ENCODE measurements around the gene STOML1.

The STOML1 gene

DNA sequence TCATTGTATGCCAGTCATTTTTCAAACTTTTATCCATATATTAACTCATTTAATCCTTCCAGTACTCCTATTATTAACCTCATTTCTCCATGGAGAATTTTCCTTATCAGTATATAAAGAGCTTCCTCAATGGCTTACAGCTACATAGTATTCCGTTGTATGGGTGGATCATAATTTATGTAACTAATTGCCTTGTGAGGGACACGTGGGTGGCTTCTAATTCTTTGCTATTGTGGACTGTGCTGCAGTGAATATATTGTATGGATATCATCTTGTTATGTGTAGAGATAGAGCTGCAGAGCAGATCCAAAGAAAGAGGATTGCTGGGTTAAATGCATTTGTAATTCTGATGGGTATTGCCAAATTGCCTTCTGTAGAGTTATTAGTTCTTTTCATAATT lies 27.6 kb upstream of the STOML1 start:
- no peak for DNase-seq (ENCODE audit: low read depth in 2 of 3, low spot score in 2 of 3)

DNA sequence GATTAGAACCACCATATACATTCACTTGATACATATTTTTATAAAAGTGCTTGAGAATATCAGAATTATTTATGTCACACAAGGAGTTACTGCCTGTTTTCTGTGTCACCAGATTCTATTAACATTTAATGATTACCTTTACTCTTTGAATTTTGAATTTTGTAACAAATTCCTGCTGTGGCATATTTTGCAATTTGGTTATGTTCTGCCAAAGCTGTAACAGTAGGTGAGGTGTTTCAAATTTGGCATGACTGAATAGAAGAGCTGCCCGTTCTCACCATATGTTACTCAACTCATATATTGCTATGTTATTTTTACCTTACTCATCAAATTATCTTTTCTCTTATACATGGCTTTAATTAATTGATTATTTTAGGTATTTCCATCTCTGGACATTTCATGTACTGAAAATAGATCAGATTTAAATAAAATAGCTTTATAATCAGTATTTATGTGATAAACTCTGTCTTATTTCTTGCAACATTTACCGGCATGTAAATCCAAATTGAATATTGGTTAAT lies 21.3 kb upstream of the STOML1 start:
- DNase-seq (ENCODE audit: low read depth in 2 of 3, low spot score in 2 of 3) = no peak

DNA sequence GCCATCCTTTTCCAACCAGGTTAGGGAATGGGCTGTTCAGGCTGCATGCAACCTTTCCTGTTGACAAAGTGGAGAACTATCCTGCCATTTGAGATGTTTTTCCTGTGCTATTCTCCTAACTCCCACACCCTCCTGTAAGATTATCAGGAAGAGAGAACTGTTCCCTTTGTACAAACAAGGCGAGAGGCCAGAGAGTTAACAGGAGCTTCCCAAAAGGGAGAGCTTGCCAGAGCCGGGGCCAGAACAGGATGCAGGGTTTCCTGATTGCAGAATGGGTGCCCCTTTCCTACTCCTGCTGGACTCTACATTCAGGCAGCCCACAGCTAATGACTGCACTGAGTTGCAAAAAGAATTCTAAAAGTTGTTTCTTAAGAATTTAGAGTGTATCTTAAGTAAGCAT lies 19.5 kb upstream of the STOML1 start:
- DNase-seq (ENCODE audit: low read depth in 2 of 3, low spot score in 2 of 3) = no peak

DNA sequence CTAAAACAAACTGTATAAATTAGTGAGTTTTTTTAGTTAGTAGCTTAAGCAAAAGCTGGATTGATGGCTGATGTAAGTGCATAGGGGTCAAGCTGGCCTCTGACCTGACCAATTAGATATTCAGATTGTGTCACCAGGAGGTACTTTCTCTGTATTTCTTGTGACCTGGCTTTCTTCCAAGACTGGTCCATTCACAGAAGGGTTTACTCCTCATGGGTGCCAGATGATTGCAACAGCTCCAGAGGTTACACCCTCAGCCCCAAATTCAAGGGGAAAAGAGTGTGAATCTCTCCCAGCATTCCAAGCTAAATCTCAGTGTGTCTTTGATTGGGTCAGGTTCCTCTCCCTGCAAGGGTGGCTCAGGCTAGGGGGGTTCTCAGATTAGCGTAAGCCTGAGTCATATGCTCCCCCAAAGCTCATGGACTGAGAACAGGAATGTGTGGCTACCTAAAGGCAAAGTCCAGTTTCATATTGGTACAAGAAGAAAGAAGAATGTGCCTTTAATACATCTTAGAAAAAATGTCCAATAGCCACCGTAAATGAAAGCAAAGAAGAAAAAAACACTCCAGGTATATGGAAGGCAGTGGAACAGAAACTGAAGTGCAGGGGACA lies 18.9 kb upstream of the STOML1 start:
- DNase-seq (ENCODE audit: low read depth in 2 of 3, low spot score in 2 of 3) = no peak

DNA sequence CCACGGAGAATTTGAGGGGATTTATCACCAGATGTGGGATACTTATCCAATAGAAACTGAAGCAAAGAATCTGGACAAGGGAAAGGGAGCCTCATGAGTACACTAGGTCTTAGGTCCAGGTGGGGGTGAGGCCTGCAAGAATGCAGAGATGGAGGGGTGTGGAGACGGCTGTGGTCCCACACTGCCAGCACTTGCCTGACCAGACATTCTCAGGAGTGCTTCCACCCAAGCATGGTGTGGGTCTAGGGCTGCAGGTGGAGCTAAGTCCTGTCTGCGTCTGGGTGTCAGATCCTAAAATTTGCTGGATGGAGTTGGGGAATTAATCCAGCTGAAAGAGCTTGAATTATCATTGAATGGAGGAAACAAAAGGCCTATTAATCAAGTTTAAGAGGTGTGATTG lies 16.8 kb upstream of the STOML1 start:
- DNase-seq (ENCODE audit: low read depth in 2 of 3, low spot score in 2 of 3) = no peak

DNA sequence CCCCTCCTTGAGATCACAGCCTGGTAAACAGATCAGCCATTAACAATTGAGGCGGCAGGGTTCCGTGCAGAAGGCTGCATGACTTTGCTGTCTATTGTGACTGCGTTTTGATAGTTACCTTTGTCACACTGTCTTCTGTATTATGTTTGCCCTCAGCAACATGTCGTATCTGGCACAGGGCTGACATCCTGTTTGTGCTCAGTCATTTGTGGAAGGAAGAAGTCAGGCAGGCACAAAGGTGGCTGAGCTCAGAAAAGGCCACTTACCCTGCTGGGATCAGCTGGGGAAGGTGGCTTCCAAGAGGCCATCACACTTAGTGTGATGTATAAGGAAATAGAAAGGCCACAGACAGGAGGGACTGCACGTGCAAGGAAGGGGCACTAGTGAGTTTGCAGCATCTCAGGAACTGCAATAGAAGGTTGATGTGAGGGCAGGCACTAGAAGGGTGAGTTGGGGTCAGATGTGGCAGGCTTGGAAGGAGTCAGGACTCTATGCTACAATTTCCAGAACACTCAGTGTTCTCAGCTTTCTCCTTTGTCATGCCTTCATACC lies 15.8 kb upstream of the STOML1 start:
- no peak for DNase-seq (ENCODE audit: low read depth in 2 of 3, low spot score in 2 of 3)

DNA sequence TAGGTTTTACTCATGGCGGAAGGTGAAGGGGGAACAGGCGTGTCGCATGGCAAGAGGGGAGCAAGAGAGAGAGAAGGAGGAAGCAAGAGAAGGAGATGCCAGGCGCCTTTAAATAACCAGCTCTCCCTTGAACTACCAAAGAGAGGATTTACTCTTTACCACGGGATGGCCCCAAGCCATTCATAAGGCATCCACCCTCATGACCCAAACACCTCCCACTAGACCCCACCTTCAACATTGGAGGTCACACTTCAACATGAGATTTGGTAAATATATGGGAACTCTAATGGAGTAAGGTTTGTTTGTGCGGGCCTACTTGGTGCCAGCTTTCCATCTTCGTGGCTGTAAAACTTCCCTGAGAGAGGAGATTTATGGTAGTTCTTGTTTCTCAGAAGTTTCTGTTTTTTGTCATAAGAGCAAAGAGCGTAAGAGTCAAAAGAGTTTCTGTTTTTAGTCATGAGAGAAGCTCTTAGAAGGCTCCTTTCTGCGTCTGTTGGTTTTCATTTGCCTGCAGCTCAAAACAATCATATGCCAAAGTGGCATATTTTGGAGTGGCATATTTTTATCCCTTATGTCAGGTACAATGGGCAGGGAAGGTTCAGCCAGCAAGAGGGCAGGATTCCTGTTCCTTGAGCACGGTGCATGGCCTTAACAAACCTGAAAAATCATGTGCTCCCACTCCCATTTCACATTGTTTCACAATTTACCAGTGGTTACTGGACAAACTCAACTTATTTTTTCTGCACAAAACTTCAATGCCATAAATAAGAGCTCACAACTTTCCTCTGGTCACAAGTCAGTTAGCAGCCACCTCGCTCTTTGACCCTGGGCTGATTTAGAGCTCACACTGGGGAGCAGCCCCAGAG lies 14.9 kb upstream of the STOML1 start:
- DNase-seq (ENCODE audit: low read depth in 2 of 3, low spot score in 2 of 3) = no peak

DNA sequence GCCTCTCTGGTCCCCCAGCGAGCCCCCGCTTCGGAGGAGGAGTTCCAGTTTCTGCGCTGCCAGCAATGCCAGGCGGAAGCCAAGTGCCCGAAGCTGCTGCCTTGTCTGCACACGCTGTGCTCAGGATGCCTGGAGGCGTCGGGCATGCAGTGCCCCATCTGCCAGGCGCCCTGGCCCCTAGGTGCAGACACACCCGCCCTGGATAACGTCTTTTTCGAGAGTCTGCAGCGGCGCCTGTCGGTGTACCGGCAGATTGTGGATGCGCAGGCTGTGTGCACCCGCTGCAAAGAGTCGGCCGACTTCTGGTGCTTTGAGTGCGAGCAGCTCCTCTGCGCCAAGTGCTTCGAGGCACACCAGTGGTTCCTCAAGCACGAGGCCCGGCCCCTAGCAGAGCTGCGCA lies 5.9 kb upstream of the STOML1 start:
- DNase-seq (ENCODE audit: low read depth in 2 of 3, low spot score in 2 of 3) = no peak

DNA sequence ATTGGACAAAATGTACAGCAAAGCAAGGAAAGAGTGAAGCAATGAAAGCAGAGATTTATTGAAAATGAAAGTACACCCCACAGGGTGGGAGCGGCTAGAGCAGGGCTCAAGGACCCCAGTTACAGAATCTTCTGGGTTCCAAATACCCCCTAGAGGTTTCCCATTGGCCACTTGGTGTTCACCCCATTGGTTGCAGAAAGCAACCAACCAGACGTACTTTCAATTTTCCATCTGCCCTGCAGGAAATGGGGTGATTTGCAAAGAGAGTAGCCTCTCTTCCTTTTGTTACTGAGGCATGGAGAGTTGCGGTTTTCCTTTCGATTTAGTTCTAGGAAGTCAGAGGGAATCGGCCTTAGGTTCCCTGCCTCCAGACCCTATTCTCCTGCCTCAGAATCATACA lies 4.8 kb upstream of the STOML1 start:
- DNase-seq (ENCODE audit: low read depth in 2 of 3, low spot score in 2 of 3) = no peak

DNA sequence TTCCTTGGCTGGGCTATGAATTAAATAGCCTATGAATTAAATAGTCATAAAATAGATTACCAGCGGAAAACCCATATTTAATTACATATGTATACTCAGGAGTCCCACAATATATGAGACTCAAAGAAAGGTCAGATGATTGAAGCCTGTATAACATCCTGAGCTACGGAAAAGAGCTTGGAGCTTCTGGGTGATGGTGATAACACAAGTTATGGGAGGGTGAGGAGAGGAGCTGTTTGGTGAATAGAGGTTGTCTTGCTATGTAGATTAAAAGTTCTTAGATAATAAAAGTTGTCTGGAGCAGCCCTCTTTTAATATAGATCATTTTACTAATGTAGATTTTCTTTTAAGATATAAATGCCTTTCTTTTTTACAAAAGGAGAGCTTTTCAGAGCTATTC lies 4.2 kb upstream of the STOML1 start:
- DNase-seq (ENCODE audit: low read depth in 2 of 3, low spot score in 2 of 3) = no peak

DNA sequence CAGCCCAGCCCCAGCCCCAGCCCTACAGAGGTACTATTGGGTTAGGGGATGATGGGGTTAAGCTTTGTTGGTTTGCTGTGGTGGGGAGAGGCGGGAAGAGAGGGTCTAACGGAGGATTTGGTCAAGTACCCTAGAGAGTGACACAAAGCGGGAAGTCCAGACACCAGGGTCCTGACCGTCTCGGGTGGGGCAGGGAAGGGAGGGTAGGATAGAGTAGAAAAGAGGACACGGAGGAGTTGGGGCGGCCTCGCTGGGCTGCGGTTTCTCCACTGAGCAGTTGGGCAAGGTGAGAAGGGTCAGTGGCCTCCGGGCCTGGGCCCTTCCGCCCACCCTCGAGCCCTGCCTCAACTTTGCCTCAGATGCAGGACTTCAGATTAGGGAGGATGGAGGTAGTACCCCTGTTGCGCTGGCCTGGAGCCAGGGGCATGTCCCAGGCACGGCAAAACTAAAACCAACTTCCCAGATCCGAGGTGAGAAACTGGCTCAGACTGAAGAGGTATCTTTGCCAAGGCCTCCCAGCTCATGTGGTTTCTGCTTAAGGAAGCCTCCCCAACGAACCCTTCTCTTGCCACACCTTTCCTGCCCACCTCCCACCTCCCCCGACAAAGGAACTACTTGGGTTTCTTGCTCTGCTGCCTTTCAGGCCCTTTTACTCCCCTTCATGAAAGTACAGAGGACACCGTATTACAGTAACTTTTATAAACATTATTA lies 3.0 kb upstream of the STOML1 start:
- no peak for DNase-seq (ENCODE audit: low read depth in 2 of 3, low spot score in 2 of 3)

DNA sequence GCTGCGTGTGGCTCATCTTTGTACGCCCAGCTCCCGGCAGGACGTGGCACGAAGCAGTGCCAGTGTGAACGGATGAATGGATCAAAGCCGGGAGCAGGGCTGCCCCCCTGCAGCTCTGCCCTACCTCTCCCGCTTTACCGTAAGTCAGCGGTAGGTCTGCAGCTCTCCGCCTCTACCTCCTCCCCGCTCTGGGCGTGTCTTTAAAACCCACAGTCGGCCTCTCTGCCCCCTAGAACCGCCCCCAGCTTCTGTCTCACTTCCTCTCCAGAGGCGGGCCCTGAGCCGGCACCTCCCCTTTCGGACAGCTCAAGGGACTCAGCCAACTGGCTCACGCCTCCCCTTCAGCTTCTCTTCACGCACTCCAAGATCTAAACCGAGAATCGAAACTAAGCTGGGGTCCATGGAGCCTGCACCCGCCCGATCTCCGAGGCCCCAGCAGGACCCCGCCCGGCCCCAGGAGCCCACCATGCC lies 2.4 kb upstream of the STOML1 start, which contains the start of gene PML:
Gene PML (plus strand): TSS at position 304 of the 471 bp plus-strand sequence. CDS start 97 bp downstream, at position 401.
- DNase-seq (ENCODE audit: low read depth in 2 of 3, low spot score in 2 of 3) = peak; percentile 67 to 90 (median 83)

DNA sequence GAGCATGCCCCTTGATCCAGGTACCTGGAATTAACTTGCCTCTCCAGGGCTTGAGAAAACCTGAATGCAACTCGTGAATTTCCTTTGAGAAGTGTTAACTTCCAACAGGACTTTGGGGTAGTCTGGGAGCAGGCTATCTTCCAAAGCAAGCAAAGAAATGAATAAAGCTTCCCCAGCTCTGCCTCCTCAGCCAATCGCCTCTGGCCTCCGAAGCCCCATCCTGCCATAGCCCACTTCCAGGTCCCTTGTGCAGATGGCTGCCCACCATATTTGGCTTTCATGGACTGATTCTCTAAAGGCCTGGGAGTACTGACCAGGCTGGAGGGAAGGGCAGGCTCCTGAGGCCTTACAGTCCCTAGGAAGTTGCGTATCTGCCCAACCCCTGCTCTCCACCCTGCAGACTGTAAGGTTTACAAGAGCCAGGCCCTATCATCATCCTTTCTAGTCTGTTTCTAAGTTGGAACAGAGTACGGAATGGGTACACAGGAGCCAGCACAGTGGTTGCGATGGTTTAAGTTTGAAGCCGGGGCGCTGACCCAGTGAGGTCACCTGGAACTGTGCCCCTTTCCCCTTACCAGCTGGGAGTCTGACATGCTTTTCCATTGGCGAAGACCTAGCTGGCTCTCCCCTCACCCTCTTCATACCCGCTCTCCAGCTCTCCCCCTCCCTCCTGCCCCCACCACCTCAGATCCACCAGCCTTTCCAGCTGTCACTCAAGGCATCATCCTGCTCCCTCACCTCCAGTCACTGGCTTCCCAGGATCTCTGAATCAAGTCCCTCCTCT lies 1.3 kb upstream of the STOML1 start:
- no peak for DNase-seq (ENCODE audit: low read depth in 2 of 3, low spot score in 2 of 3)

DNA sequence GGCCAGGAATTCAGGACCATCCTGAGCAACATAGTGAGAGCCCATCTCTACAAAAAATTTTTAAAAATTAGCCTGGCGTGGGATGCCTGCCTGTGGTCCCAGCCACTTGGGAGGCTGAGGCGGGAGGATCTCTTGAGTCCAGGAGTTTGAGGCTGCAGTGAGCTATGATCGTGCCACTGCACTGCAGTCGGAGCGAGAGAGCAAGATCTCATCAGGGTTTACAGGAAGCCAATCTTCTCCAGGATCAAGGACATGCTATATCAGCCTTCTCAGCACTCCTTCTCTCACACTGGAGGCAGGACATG lies 451 bp upstream of the STOML1 start:
- no peak for DNase-seq (ENCODE audit: low read depth in 2 of 3, low spot score in 2 of 3)

DNA sequence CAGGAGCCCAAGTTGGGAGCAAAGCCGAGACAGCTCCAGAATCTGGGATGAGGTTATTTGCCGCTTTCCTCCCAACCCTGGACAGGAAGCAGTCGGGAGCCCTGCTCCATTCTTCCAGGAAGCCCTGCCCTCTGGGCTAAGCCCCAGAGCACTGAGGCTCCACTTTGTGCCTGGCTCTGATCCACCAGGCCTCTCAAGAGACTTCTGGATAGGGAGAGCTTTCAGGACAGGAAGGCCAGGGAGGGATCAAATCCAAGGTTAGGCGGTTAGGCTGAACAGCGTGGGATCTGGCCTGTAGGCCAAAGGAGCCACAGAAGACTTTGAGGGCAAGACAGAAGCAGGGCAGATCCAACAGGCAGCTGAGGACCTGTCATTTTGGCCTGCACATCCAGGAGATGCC lies 835 bp downstream of the STOML1 start:
- DNase-seq (ENCODE audit: low read depth in 2 of 3, low spot score in 2 of 3) = no peak

DNA sequence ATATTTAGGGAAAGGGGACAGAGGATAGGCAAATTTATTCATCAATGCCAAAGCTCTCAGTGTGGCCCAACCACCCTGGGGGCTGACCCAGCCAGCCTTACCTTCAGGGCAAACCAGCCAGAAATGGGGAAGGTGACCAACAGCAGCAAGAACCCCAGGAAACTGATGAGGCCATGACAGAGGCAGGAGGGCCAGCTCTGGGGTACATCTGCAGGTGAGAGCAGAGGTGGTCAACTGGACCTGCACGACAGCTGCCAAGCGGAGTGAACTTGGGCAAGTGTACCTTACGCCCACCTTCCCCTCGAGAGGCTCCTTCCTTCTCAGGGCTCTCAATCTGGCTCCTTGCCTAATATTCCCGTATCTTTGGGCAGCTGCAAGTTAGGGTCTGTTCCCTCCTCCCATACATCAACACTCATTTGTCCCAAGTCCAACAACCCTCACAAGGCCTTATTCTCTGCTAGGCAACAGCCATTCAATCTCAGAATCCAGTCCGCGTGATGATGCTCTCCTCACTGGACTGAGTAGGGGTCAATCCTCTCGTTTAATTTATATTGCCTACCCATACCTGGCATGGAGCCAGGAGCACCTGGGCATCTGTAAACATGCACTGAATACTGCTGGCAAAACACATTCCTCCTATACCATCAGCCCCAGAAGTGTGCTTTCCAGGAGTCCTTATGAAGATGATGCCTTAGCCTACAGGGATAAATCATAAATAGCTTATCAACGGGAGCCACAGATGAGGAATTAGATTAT lies 1.7 kb downstream of the STOML1 start:
- no peak for DNase-seq (ENCODE audit: low read depth in 2 of 3, low spot score in 2 of 3)

DNA sequence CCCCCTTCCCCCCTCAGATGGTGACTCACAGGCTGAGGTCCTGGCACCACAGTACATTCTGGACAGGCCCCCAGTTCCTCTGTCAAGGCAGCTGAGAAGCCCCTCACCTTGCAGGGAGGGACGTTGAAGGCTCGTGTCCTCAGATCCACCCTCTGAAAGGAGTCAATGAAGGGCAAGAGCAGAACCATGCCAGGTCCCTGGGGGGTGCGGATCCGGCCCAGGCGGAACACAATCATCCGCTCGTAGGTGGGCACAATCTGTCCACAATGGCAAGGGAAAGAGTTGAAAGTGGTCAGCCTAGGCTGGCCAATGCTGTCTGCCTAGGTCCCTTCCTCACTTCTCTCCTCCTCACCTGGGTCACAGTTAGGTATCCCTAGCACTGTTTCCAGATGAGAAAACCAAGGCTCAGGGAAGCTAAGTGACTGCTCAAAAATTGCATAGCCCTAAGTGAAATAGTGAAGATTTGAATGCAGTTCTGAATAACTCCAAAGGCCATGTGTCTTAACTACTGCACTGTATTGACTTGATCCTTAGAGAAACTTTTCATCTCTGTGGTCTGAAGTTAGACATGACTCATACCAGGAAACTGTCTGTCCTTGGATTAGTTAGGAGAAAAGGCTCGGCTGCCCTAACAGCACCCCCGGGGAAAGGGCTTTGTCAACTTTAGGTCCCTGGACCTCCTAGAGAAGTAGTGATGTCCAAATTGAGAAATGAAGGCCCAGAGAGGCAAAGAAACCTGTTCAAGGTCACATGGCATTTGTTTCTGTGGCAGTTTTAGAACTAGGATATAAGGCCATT lies 2.9 kb downstream of the STOML1 start:
- no peak for DNase-seq (ENCODE audit: low read depth in 2 of 3, low spot score in 2 of 3)

DNA sequence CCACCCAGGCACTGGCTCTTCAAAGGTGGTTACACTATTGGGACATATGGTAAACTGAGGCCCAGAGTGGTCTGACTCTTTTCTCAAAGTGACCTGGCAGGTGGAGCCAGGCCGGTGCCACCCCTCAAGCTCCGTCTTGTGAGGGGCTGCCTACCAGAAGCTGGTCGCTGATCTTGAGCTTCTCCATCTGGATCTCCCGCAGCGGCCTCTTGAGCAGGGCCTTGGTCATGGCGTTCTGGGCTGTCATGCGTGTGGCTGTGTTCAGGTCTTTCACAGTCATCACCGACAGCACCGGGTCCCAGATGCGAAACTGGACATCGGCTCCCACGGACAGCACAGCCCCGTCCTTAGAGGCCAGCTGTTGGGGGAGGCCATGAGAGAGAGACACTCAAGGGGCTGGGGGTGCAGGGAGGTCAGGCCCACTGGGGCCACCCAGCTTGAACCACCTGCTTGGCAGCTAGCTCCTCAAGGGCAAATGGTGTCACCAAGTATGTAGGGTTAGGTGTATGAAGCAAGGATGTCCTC lies 3.6 kb downstream of the STOML1 start:
- no peak for DNase-seq (ENCODE audit: low read depth in 2 of 3, low spot score in 2 of 3)
